Measurements from ENCODE around the gene SH3TC2.

DNA sequence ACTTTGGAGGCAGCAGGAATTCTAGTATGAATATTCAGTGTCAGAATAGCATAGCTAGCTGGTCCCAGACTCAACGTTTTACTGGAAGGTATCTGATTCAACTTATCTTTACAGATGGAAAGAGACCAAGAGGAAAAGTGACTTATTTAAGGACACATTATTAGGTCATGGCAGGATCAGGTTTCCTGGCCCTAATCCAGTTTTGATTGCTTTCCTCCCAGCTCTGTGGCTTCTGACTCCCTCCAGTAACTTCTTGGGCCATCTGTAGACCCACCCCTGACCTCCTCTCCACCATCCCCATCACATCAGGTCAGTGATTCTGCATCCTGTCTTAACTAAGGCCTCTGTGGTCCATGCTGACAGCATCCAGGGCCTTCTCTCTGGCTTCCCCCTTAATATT is 38.4 kb downstream of the SH3TC2 start:
- no peak for TF ChIP-seq EZH2 (IDR thresholded peaks at IDR 0.05; ENCODE audit: low read length)
- TF ChIP-seq, protein P1, sequence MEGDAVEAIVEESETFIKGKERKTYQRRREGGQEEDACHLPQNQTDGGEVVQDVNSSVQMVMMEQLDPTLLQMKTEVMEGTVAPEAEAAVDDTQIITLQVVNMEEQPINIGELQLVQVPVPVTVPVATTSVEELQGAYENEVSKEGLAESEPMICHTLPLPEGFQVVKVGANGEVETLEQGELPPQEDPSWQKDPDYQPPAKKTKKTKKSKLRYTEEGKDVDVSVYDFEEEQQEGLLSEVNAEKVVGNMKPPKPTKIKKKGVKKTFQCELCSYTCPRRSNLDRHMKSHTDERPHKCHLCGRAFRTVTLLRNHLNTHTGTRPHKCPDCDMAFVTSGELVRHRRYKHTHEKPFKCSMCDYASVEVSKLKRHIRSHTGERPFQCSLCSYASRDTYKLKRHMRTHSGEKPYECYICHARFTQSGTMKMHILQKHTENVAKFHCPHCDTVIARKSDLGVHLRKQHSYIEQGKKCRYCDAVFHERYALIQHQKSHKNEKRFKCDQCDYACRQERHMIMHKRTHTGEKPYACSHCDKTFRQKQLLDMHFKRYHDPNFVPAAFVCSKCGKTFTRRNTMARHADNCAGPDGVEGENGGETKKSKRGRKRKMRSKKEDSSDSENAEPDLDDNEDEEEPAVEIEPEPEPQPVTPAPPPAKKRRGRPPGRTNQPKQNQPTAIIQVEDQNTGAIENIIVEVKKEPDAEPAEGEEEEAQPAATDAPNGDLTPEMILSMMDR (optimal IDR thresholded peaks at IDR 0.05 in 1 of 3, IDR thresholded peaks at IDR 0.05 in 1 of 3, conservative IDR thresholded peaks at IDR 0.05 in 1 of 3; ENCODE audit: extremely low read depth in 1 of 3, insufficient read depth in 2 of 3, low read length in 3 of 3) = no peak

All from keratinocyte (primary cell).